ENCODE data around the gene VSIR. TPM values are rescaled to one million over a fixed set of nuclear protein-coding genes. Genes with fewer than 3 reads are reported as not detected.

The VSIR gene
- total RNA-seq, 1 experiment from 2014 or later = 3.6 TPM

DNA sequence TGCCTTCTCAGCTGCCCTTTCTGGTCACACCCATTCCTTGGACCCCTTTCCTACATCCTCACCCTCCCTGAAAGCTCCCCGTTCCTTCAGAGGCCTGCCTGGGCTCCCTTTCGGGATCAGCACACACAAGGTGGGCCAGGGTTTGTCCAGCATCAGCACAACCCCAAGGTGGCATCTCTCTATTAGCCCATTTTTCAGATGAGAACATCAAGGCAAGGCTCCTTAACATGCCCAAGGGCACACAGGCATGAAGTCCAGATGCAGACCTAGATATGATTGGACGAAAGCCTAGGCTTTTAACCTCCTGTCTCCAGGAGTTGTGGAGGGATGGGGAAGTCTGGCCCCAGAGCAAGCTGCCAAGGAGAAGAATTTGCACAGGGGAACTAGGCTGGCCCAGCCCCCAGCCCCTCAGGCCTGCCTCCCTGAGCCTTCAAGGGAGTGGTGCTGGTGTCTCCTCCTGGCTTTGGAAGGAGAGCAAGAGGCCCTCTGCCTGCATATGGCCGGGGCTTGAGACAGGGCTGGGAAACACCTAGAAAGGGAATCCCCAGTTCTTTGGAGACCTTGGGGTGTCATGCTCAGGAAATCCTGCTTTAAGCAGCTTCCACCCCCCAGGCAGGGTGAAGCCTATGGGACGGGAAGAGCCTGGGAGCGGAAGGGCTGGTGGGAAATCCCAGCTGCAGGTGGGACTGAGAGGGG, 9.0 kb upstream of the VSIR start:
- Mint-ChIP-seq H3K9me3 (ENCODE audit: unreplicated experiment) (no peaks in the 10 kb centered on the region), H3K4me1 (ENCODE audit: insufficient read depth, unreplicated experiment) (no peaks in the 10 kb centered on the region), H3K27me3 (ENCODE audit: insufficient read depth, unreplicated experiment) (no peaks in the 10 kb centered on the region), H3K4me3 (ENCODE audit: unreplicated experiment) (no peak overlapping the region), H3K36me3 (ENCODE audit: insufficient read depth, unreplicated experiment) (no peaks in the 10 kb centered on the region), H3K27ac (ENCODE audit: low read depth, unreplicated experiment) (no peak overlapping the region)
- intact Hi-C loops (cut with micrococcal nuclease) = no loop called here
- POLR2A ChIA-PET = interaction anchor here (1.7 kb wide), 1 partner anchor 9 kb away, joined by 5 read pairs; the partner anchor contains the start of gene VSIR
- no TSS peak for BruUV-seq (replicated peaks)
- TF ChIP-seq CTCF (IDR thresholded peaks at IDR 0.05; ENCODE audit: unreplicated experiment) = no peak
- no peak for DNase-seq (ENCODE audit: unreplicated experiment)
- CTCF ChIA-PET = interaction anchor here (1.0 to 1.6 kb wide), 2 partner anchors 9 to 114 kb away, joined by 4 to 6 read pairs; partner anchors contain the start of gene VSIR

GRCh38 chr10:71780719-71781118, 7.4 kb upstream of the VSIR start:
- no peak overlapping the region for H3K4me3 Mint-ChIP-seq (ENCODE audit: unreplicated experiment)
- no peaks in the 10 kb centered on the region for H3K27me3 Mint-ChIP-seq (ENCODE audit: insufficient read depth, unreplicated experiment)
- BruUV-seq (replicated peaks) = no TSS peak
- no peaks in the 10 kb centered on the region for H3K9me3 Mint-ChIP-seq (ENCODE audit: unreplicated experiment)
- H3K4me1 Mint-ChIP-seq (ENCODE audit: insufficient read depth, unreplicated experiment) = no peaks in the 10 kb centered on the region
- intact Hi-C loops (cut with micrococcal nuclease) = no loop called here
- ChIA-PET CTCF (no interaction called here), POLR2A (no interaction called here)
- no peak for TF ChIP-seq CTCF (IDR thresholded peaks at IDR 0.05; ENCODE audit: unreplicated experiment)
- no peak for DNase-seq (ENCODE audit: unreplicated experiment)
- H3K36me3 Mint-ChIP-seq (ENCODE audit: insufficient read depth, unreplicated experiment) = no peaks in the 10 kb centered on the region
- H3K27ac Mint-ChIP-seq (ENCODE audit: low read depth, unreplicated experiment) = no peak overlapping the region

- POLR2A ChIA-PET = no interaction called here
- H3K27me3 Mint-ChIP-seq (ENCODE audit: insufficient read depth, unreplicated experiment) = no peaks in the 10 kb centered on the region
- no peaks in the 10 kb centered on the region for H3K4me1 Mint-ChIP-seq (ENCODE audit: insufficient read depth, unreplicated experiment)
- CTCF ChIA-PET = no interaction called here
- no peaks in the 10 kb centered on the region for H3K9me3 Mint-ChIP-seq (ENCODE audit: unreplicated experiment)
- intact Hi-C loops (cut with micrococcal nuclease) = no loop called here
- no peak overlapping the region for H3K27ac Mint-ChIP-seq (ENCODE audit: low read depth, unreplicated experiment)
- TF ChIP-seq CTCF (IDR thresholded peaks at IDR 0.05; ENCODE audit: unreplicated experiment) = no peak
- H3K36me3 Mint-ChIP-seq (ENCODE audit: insufficient read depth, unreplicated experiment) = no peaks in the 10 kb centered on the region
- no peak overlapping the region for H3K4me3 Mint-ChIP-seq (ENCODE audit: unreplicated experiment)
- BruUV-seq (replicated peaks) = no TSS peak
- DNase-seq (ENCODE audit: unreplicated experiment) = no peak
These were observed 6.8 kb upstream of the VSIR start for GRCh38 chr10:71780156-71780555.

DNA sequence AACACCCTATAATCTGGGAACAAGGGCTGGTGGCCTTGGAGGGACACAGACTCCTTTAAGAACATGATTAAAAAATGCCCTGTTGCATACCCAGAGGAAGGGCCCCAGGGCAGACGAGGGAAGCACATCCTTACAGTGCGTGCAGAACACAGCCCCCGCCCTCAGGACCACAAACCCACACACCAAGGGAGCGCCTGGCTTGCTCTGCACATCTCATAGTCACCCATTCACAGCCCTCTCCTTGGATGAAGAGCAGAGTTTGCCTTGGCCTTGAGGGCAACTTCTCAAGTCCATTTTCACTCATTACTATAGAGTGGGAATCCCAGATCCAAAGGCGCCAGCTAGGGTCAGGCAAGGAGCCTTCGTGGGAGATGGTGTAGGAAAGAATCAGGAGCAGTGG, 6.3 kb upstream of the VSIR start:
- Mint-ChIP-seq H3K4me3 (ENCODE audit: unreplicated experiment) (no peak overlapping the region), H3K9me3 (ENCODE audit: unreplicated experiment) (no peaks in the 10 kb centered on the region), H3K4me1 (ENCODE audit: insufficient read depth, unreplicated experiment) (peaks cover under 1% of the 10 kb centered on the region), H3K27ac (ENCODE audit: low read depth, unreplicated experiment) (no peak overlapping the region), H3K36me3 (ENCODE audit: insufficient read depth, unreplicated experiment) (no peaks in the 10 kb centered on the region), H3K27me3 (ENCODE audit: insufficient read depth, unreplicated experiment) (no peaks in the 10 kb centered on the region)
- BruUV-seq (replicated peaks) = no TSS peak
- no peak for DNase-seq (ENCODE audit: unreplicated experiment)
- TF ChIP-seq CTCF (IDR thresholded peaks at IDR 0.05; ENCODE audit: unreplicated experiment) = no peak
- intact Hi-C loops (cut with micrococcal nuclease) = no loop called here
- POLR2A ChIA-PET = no interaction called here
- CTCF ChIA-PET = interaction anchor here (0.9 kb wide), 1 partner anchor 15 kb away, joined by 3 read pairs; no protein-coding TSS in a partner anchor

Measured in MCF 10A (cell line).